Breast epithelium (tissue), 3 donors: ENCODE measurements around the gene WARS2.

ENCODE experiments used
- CTCF ChIP-seq, 3 donors: fragments of 450-650 bp; IDR thresholded peaks; one replicate each; pipeline ENCODE4 v1.5.1; 2016 to 2017; ENCODE audit warnings: antibody characterized with exemption in 3 of 3, mild to moderate bottlenecking in 3 of 3, moderate library complexity in 3 of 3
- POLR2A ChIP-seq: fragments of 450-650 bp; IDR thresholded peaks from one replicate; pipeline ENCODE4 v1.6.1; 2016; ENCODE audit warnings: antibody characterized with exemption, mild to moderate bottlenecking, moderate library complexity
- POLR2AphosphoS5 ChIP-seq, 3 donors: sonication (generic); formaldehyde crosslinking; IDR thresholded peaks; one replicate each; pipeline ENCODE4 v1.6.1; 2017; ENCODE audit warnings: antibody characterized with exemption in 3 of 3

- no peak for TF ChIP-seq POLR2A
- TF ChIP-seq CTCF (IDR thresholded peaks at IDR 0.05): no peak
- no peak for TF ChIP-seq POLR2AphosphoS5 (IDR thresholded peaks at IDR 0.05)
These were observed 40.7 kb downstream of the WARS2 start for GRCh38 chr1:119099775-119100174.
